B cell (primary cell): ENCODE measurements around the gene FZD1. TPM values are rescaled to one million over a fixed set of nuclear protein-coding genes. Genes with fewer than 3 reads are reported as not detected.
"Not testable (repeated sequence)": the region's sequence is repeated elsewhere in the genome, so short reads cannot be mapped to it uniquely, and the experiment has no call there.

ENCODE experiments used
- ATAC-seq: fragments of 200-7000 bp; cut with Tn5 transposase; one replicate; pipeline ENCODE4 v1.10.0; 2021; ENCODE audit warnings: low read depth, mild to moderate bottlenecking, moderate number of reproducible peaks, moderate library complexity
- CTCF ChIA-PET: fragments of 350-600 bp; sonication (Branson Sonifier 250); formaldehyde crosslinking; loops from one replicate; lab custom pipeline; 2021; ENCODE audit warnings: antibody characterized with exemption, inconsistent platforms; lab: Charles Lee
- POLR2A ChIA-PET: fragments of 350-600 bp; sonication (Branson Sonifier 250); formaldehyde crosslinking; loops from one replicate; lab custom pipeline; 2021; ENCODE audit warnings: antibody characterized with exemption; lab: Charles Lee
- DNase-seq: peaks from one replicate; pipeline ENCODE4 v3.0.0; 2013
- H2AFZ ChIP-seq: 2 replicates; pipeline ENCODE4 v1.6.1; 2012; ENCODE audit warnings: mild to moderate bottlenecking, low read depth, low read length; ENCODE audit not compliant: insufficient read depth, poor library complexity, severe bottlenecking
- H3K27ac ChIP-seq, 2 donors: 1 replicate in 1 of 2; 2 replicates in 1 of 2; pipeline ENCODE4 v1.5.1; 2012 to 2013; ENCODE audit warnings: low read length in 2 of 2, mild to moderate bottlenecking in 2 of 2, moderate library complexity in 1 of 2
- H3K27me3 ChIP-seq, 4 experiments: fragments of 200-600 bp in 1 of 4; sonication (generic) in 1 of 4; replicated peaks in 1 of 4; 1 replicate in 2 of 4; 2 replicates in 2 of 4; pipeline versions ENCODE4 v1.6.1 to v1.7.0; 2013 to 2016; ENCODE audit warnings: low read length in 3 of 4, mild to moderate bottlenecking in 2 of 4, mixed read lengths in 1 of 4, moderate library complexity in 1 of 4; ENCODE audit not compliant: insufficient read depth in 4 of 4, control insufficient read depth in 3 of 4; ENCODE audit errors: control extremely low read depth in 1 of 4
- H3K36me3 ChIP-seq, 2 experiments: replicated peaks in 1 of 2; 1 replicate in 1 of 2; 2 replicates in 1 of 2; pipeline versions ENCODE4 v1.6.1 to v1.7.1; 2013; ENCODE audit warnings: low read length in 1 of 2; ENCODE audit not compliant: insufficient read depth in 2 of 2, control insufficient read depth in 1 of 2; ENCODE audit errors: control extremely low read depth in 1 of 2, extremely low read depth in 1 of 2
- H3K4me1 ChIP-seq, 2 donors: fragments of 200-600 bp in 1 of 2; sonication (generic) in 1 of 2; 1 replicate in 1 of 2; 2 replicates in 1 of 2; pipeline versions ENCODE4 v1.5.1 to v1.6.1; 2013 to 2017; ENCODE audit warnings: low read length in 2 of 2; ENCODE audit not compliant: control insufficient read depth in 2 of 2, insufficient read depth in 2 of 2
- H3K4me2 ChIP-seq: replicated peaks from 2 replicates; pipeline ENCODE3; 2012; ENCODE audit warnings: mild to moderate bottlenecking, low read depth, low read length; ENCODE audit not compliant: poor library complexity, severe bottlenecking
- H3K4me3 ChIP-seq, 5 experiments: fragments of 200-600 bp in 1 of 5; sonication (generic) in 1 of 5; 1 replicate in 3 of 5; 2 replicates in 2 of 5; pipeline versions ENCODE4 v1.5.1 to v1.7.0; 2011 to 2016; ENCODE audit warnings: low read length in 4 of 5, mild to moderate bottlenecking in 4 of 5, low read depth in 2 of 5, control low read depth in 1 of 5, moderate library complexity in 1 of 5; ENCODE audit not compliant: insufficient read depth in 1 of 5; ENCODE audit errors: control extremely low read depth in 1 of 5, extremely low read depth in 1 of 5
- H3K79me2 ChIP-seq: fragments of 200-600 bp; sonication (generic); one replicate; pipeline ENCODE4 v1.6.0; 2016; ENCODE audit warnings: low read length; ENCODE audit not compliant: control insufficient read depth, insufficient read depth
- H3K9ac ChIP-seq: fragments of 200-600 bp; sonication (generic); 2 replicates; pipeline ENCODE4 v1.6.1; 2017; ENCODE audit warnings: mild to moderate bottlenecking, low read length, moderate library complexity
- H3K9me3 ChIP-seq, 3 donors: one replicate each; pipeline versions ENCODE4 v1.6.1 to v1.7.1; 2013; ENCODE audit warnings: low read length in 2 of 3; ENCODE audit not compliant: control insufficient read depth in 2 of 3, insufficient read depth in 1 of 3; ENCODE audit errors: control extremely low read depth in 1 of 3
- H4K20me1 ChIP-seq: 2 replicates; pipeline ENCODE4 v1.6.0; 2012; ENCODE audit warnings: mild to moderate bottlenecking, low read length; ENCODE audit not compliant: insufficient read depth, control insufficient read depth, poor library complexity, severe bottlenecking
- H3K27ac Mint-ChIP-seq: one replicate; pipeline ENCODE4 v1.8.0; 2021; ENCODE audit warnings: mixed read lengths
- H3K27me3 Mint-ChIP-seq: one replicate; pipeline ENCODE4 v1.8.0; 2021; ENCODE audit warnings: mixed read lengths
- H3K4me1 Mint-ChIP-seq: one replicate; pipeline ENCODE4 v1.8.0; 2021; ENCODE audit warnings: mixed read lengths
- H3K4me3 Mint-ChIP-seq: one replicate; pipeline ENCODE4 v1.8.0; 2021; ENCODE audit warnings: mixed read lengths
- H3K9me3 Mint-ChIP-seq: one replicate; pipeline ENCODE4 v1.8.0; 2022; ENCODE audit warnings: mixed read lengths; ENCODE audit not compliant: insufficient read depth
- EZH2 ChIP-seq: IDR thresholded peaks from 2 replicates; pipeline ENCODE4 v1.6.1; 2012; ENCODE audit warnings: borderline replicate concordance, low read depth, mild to moderate bottlenecking, moderate library complexity, low read length; ENCODE audit not compliant: insufficient read depth, poor library complexity, severe bottlenecking
- WGBS: methylation state at CpG from one replicate; pipeline ENCODE4 v1.1.5; 2013; ENCODE audit warnings: missing lambda C conversion rate; ENCODE audit not compliant: insufficient coverage; 5-methylcytosine and 5-hydroxymethylcytosine counted together
- intact Hi-C: fragments of 100-400 bp; cut with micrococcal nuclease; formaldehyde crosslinking; loops from one replicate; pipeline ENCODE4 v1.10.0; 2022
- polyA plus RNA-seq: library from polyadenylated mRNA; depleted of rRNA; stranded (reverse); fragments of >200 nt; gene quantifications from 2 replicates; pipeline ENCODE4 v1.2.3, GENCODE V29; 2012
- total RNA-seq, 2 donors: library from RNA; stranded (reverse); fragments of 120-200 nt in 1 of 2; gene quantifications; 1 replicate in 1 of 2; 2 replicates in 1 of 2; pipeline versions ENCODE4 v1.2.3 to v1.2.4, GENCODE V29; 2013 to 2022
- TF ChIP-seq, protein P1 (sequence below): fragments of 200-600 bp; IDR thresholded peaks from one replicate; pipeline ENCODE4 v1.8.0; 2022; ENCODE audit warnings: antibody characterized with exemption, mild to moderate bottlenecking

FZD1 gene
- total and polyA plus RNA-seq, 2 donors (not counting 1 experiment from before 2014, with no cell fraction given), result 0.15 to 0.49 TPM

DNA sequence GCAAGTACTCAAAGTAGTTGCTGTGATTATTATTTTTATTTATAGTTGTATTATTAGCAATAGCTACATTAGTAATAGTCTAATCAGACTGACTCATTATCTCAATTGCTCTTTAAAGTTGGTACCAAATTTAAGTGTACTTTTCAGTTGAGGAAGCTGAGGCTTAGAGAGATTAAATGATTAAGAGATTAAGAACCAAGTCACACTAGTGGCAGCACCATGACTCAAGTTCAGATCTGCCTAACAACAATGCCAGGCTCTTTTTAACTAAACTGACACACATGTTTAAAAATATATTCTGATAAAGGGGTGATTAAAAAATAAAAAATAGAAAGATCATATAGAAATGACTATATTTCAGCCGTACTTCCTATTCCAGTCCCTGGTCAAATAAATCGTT, 42.0 kb downstream of the FZD1 start:
- Histone ChIP-seq H3K9ac (no peak overlapping the region), H3K9me3 (no peaks in the 10 kb centered on the region), H3K4me3 (no peak overlapping the region), H3K4me1 (no peaks in the 10 kb centered on the region), H3K27ac (no peak overlapping the region), H3K36me3 (no peaks in the 10 kb centered on the region), H4K20me1 (no peaks in the 10 kb centered on the region), H2AFZ (no peak overlapping the region), H3K79me2 (no peaks in the 10 kb centered on the region), H3K27me3 (no peaks in the 10 kb centered on the region), H3K4me2 (no peak overlapping the region)
- no CpG with 5 or more reads among the region's 2 CpGs for WGBS
- Mint-ChIP-seq H3K4me1 (peaks cover 2% of the 10 kb centered on the region), H3K9me3 (no peaks in the 10 kb centered on the region), H3K4me3 (no peak overlapping the region), H3K27ac (no peak overlapping the region), H3K27me3 (peaks cover 15% of the 10 kb centered on the region)
- CTCF ChIA-PET, result interaction anchor here (1.3 kb wide), 1 partner anchor 21 kb away, joined by 3 read pairs; no protein-coding TSS in a partner anchor
- POLR2A ChIA-PET, result no interaction called here
- TF ChIP-seq, protein P1, sequence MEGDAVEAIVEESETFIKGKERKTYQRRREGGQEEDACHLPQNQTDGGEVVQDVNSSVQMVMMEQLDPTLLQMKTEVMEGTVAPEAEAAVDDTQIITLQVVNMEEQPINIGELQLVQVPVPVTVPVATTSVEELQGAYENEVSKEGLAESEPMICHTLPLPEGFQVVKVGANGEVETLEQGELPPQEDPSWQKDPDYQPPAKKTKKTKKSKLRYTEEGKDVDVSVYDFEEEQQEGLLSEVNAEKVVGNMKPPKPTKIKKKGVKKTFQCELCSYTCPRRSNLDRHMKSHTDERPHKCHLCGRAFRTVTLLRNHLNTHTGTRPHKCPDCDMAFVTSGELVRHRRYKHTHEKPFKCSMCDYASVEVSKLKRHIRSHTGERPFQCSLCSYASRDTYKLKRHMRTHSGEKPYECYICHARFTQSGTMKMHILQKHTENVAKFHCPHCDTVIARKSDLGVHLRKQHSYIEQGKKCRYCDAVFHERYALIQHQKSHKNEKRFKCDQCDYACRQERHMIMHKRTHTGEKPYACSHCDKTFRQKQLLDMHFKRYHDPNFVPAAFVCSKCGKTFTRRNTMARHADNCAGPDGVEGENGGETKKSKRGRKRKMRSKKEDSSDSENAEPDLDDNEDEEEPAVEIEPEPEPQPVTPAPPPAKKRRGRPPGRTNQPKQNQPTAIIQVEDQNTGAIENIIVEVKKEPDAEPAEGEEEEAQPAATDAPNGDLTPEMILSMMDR, result no peak
- no peak for TF ChIP-seq EZH2
- ATAC-seq (no peak), DNase-seq (no peak)
- intact Hi-C loops, result no loop called here

DNA sequence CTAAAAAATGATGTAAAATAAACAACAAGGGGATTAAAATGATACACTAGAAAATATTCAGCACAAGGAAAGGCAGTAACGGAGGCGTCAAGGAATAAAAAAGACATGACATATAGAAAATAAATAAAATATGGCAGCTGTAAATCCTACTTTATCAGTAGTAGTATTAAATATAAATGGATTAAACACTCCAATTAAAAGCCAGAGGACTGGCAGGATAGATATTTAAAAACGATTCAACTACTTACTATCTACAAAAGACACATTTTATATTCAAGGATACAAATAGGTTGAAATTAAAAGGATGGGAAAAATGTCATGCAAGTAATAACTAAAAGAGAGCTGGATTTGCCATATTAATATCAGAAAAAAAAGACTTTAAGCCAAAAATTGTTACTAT, 43.2 kb downstream of the FZD1 start:
- no peak for DNase-seq
- Histone ChIP-seq H3K9ac (no peak overlapping the region), H3K9me3 (no peaks in the 10 kb centered on the region), H2AFZ (no peak overlapping the region), H3K4me1 (no peaks in the 10 kb centered on the region), H3K4me2 (no peak overlapping the region), H4K20me1 (no peaks in the 10 kb centered on the region), H3K27ac (no peak overlapping the region), H3K79me2 (no peaks in the 10 kb centered on the region), H3K27me3 (no peaks in the 10 kb centered on the region), H3K36me3 (no peaks in the 10 kb centered on the region), H3K4me3 (no peak overlapping the region)
- no peak for ATAC-seq
- ChIA-PET CTCF (no interaction called here), POLR2A (no interaction called here)
- no peak overlapping the region for H3K4me3 Mint-ChIP-seq
- no CpG with 5 or more reads among the region's 3 CpGs for WGBS
- peaks cover 2% of the 10 kb centered on the region for H3K4me1 Mint-ChIP-seq
- peaks cover 19% of the 10 kb centered on the region for H3K27me3 Mint-ChIP-seq
- H3K27ac Mint-ChIP-seq, result no peak overlapping the region
- intact Hi-C loops, result no loop called here
- no peak for TF ChIP-seq EZH2
- TF ChIP-seq, protein P1, result no peak
- no peaks in the 10 kb centered on the region for H3K9me3 Mint-ChIP-seq

DNA sequence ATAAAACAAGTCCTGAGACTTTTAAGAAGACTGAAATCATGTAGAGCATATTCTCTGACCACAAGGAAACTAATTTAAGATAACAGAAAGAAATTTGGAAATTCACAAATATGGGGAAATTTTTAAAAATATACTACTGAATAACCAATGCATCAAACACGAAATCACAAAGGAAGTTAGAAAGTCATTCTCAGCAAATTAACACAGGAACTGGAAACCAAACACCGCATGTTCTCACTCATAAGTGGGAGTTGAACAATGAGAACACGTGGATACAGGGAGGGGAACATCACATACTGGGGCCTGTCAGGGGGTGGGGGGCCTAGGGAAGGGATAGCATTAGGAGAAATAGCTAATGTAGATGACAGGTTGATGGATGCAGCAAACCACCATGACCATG, 44.0 kb downstream of the FZD1 start:
- no CpG with 5 or more reads among the region's 3 CpGs for WGBS
- DNase-seq, H3K4me1 Mint-ChIP-seq, H3K27ac ChIP-seq, CTCF ChIA-PET, intact Hi-C loops, H2AFZ ChIP-seq, H4K20me1 ChIP-seq, H3K4me3 ChIP-seq, H3K4me2 ChIP-seq, H3K4me3 Mint-ChIP-seq, ATAC-seq, H3K9me3 ChIP-seq, H3K4me1 ChIP-seq, H3K9me3 Mint-ChIP-seq, POLR2A ChIA-PET, H3K27ac Mint-ChIP-seq, H3K27me3 ChIP-seq, H3K36me3 ChIP-seq, H3K79me2 ChIP-seq, H3K9ac ChIP-seq: not testable (repeated sequence)
- peaks cover 19% of the 10 kb centered on the region for H3K27me3 Mint-ChIP-seq
